Right lobe of liver (tissue), 4 donors: ENCODE measurements around the gene RTN4.

ENCODE experiments used
- POLR2A ChIP-seq: fragments of 450-650 bp; IDR thresholded peaks from one replicate; pipeline ENCODE4 v1.6.1; 2017; ENCODE audit warnings: antibody characterized with exemption, mild to moderate bottlenecking
- TF ChIP-seq, protein P1 (sequence below), 4 donors: fragments of 200-600 bp in 3 of 4; fragments of 450-650 bp in 1 of 4; IDR thresholded peaks; one replicate each; pipeline versions ENCODE4 v1.5.1 to v1.8.0; 2016 to 2022; ENCODE audit warnings: antibody characterized with exemption in 4 of 4, mild to moderate bottlenecking in 2 of 4
- donor health status: DM: no; HTN: no; CAD: no.
- donor health status: DM: no; HTN: no; CAD: no.
- donor health status: DM: no; HTN: yes; CAD: no.

DNA sequence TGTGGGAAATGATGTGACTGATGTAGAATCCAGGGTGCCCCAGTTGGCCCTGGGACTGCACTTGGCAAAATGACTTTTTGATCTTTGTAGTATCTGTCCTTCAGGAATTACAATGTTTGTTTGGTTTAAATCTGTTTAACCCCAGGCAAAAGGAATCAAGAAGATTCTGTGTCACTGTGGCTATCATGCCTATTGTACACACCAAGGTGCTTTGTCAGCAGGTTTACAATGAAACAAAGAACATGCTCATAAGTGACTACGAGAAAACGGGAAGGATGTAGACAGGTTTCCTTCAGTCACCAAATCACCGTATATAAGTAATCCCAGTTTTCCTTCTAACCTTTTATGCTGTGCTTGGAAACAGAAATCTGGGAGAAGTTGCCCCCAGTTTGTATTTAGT, 109.5 kb downstream of the RTN4 start:
- no peak for TF ChIP-seq POLR2A
- TF ChIP-seq, protein P1, sequence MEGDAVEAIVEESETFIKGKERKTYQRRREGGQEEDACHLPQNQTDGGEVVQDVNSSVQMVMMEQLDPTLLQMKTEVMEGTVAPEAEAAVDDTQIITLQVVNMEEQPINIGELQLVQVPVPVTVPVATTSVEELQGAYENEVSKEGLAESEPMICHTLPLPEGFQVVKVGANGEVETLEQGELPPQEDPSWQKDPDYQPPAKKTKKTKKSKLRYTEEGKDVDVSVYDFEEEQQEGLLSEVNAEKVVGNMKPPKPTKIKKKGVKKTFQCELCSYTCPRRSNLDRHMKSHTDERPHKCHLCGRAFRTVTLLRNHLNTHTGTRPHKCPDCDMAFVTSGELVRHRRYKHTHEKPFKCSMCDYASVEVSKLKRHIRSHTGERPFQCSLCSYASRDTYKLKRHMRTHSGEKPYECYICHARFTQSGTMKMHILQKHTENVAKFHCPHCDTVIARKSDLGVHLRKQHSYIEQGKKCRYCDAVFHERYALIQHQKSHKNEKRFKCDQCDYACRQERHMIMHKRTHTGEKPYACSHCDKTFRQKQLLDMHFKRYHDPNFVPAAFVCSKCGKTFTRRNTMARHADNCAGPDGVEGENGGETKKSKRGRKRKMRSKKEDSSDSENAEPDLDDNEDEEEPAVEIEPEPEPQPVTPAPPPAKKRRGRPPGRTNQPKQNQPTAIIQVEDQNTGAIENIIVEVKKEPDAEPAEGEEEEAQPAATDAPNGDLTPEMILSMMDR (IDR thresholded peaks at IDR 0.05): no peak
